CD4-positive, alpha-beta T cell treated with Interleukin-6 at 100 ng/mL for 8 hours (primary cell): ENCODE measurements around the gene ANKRD44.

Source experiments
- DNase-seq: peaks from one replicate; pipeline ENCODE4 v3.0.0-alpha.2; 2020; ENCODE audit warnings: mixed read lengths, low spot score

Gene ANKRD44

DNA sequence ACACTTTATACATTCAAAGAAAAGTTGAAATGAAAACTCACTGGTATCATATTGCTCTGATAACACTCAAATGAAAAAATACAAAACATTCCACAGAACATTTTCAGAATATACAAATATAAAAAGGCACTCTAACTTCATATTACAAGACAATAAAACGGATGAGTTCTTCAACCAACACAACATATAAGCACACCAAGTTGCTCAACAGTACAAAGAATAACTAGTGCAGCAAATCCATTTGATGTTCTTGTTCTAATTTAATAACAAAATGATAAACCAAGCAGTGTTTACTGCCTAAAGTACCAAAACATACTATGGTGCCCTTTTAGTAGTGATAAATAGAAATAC is 323.3 kb downstream of the ANKRD44 start:
- no peak for DNase-seq

DNA sequence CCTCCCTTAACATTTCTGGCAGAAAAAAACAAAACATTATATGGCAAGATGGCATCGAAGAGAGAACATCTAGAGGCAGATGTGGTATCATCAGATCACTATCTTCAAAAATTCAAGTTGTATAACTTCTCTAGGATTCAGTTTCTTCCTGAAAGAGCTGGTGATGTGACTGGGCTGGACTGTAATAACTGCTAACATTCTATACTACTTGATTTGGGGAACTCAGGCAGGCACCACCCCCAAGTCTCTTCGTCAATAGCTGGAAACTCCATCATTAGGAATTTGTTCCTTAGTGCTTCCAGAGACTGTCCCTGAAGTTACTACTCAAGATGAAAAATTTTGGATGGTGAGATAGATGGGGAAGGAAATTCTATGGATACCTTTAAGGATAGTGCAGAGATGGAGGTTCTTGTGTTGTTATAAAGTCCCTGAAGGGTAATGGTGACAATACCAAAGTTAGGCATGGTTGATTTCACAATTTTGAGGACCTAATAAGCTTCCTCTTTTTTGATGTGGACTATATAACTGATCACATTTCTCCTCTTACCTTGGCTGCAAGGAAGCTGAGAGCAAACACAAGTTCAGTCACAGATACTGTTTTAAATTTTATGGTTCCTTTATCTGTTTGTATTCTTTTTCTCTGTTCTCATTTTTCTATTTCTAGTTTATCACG is 324.9 kb downstream of the ANKRD44 start:
- DNase-seq, result no peak

DNA sequence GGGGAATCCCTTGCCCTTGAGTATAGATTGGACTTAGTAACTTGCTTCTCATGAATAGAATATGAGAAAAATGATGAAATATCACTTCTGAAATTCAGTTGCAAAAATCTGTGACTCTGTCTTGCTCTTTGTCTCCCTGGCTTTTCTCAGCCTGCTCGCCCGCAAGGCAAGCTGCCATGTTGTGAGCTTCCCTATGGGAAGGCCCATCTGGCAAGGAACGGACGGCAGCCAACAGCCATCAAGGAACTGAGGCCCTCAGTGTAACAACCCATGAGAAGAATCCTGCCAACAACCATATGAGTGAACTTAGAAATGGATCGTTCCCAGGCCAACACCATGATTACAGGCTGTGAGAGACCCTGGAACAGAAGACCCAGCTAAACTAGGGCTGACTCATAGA is 325.7 kb downstream of the ANKRD44 start:
- no peak for DNase-seq

- DNase-seq, result no peak
These were observed 326.6 kb downstream of the ANKRD44 start for GRCh38 chr2:196983934-196984333.

DNA sequence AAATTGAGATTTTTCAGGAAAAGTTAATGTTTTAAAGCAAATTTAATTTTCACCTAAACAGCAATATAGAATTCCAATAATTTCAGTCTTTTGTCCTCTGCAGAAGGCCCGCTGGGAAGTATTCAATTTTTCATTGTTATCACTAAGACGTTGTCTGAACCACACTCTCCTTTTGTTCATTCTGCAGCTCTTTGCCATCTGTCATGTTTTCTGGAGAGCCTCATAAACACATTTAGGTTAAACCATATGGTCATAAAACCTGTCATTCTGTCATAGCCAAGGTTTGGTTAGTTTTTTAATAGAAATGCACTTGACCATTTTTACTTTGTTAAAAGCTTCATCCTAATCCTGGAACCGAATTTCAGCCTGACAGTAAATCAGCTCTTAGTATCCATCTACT is 330.1 kb downstream of the ANKRD44 start:
- no peak for DNase-seq

DNA sequence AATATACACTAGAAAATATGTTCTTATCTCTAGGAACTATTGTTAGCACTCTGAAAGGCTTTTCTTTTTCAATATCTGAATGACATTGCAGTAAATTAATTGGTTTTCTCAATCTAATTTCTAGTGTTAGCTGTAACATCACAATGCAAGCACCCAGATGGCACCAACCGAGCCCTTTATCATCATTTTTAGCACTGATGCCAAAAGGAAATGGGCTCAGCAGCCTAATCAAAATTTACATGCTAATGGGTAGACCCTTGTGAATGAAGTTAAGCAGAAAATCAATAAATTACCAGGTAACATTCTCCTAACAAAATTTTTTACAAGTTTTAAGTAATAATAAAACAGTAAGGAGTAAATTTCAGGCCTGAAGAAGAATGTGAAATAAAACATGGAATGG is 330.6 kb downstream of the ANKRD44 start:
- no peak for DNase-seq

- DNase-seq, result no peak
These were observed 333.1 kb downstream of the ANKRD44 start for GRCh38 chr2:196977507-196977906.

- DNase-seq, result no peak
These were observed 335.6 kb downstream of the ANKRD44 start for GRCh38 chr2:196974970-196975369.

DNA sequence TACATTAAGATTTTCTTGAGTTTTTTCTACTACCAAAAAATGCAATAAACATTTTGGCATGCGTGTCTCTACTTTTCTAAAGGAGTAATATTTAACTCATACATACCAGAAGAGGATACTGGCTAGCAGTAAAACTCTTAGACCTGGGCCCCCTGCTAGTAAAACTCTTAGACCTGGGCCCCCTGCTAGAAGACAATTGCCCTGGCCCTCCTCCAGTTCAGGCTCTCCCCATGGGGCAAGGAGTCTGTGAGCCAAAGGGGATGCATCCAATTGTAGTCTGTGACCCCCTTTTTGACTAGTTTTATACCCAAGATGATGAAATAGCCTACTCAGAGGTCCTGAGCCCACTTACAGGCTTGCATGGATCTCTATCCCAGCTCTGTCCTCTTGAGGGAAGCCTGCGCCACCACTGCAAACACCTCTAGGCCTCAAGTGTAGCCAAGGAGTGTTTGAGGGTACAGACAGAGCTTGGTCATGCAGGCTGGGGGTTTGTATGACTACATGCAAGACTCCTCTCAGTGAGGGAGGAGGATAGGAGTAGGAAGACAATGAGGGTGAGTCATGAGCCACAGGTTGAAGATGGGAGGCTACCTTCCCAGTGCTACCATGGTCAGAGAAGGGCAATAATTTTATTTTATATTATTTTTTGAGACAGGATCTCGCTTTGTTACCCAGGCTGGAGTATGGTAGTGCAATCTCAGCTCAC is 338.9 kb downstream of the ANKRD44 start:
- DNase-seq, result no peak

DNA sequence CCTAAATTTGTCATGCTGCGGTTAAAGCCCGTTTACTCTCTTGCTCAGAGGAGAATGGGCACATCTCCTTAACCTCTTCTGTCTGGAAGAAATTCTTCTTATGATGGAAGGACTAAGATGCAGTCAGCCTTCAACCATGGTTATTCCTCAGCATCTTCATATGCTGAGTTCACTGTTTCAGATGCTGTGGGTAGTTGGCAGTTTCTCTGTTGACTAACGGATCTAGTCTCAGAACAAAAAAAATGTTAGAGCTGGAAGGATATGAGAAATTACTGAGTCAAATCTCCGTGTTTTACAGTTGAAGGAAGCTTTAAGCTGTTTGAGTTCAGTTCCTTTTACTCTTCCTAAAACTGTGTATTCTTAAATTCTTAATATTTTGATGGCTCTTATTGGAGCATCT is 340.5 kb downstream of the ANKRD44 start:
- DNase-seq, result no peak

GRCh38 chr2:196968516-196968915 is 342.1 kb downstream of the ANKRD44 start:
- DNase-seq, result no peak

- DNase-seq, result no peak
These were observed 342.8 kb downstream of the ANKRD44 start for GRCh38 chr2:196967775-196968174.

DNA sequence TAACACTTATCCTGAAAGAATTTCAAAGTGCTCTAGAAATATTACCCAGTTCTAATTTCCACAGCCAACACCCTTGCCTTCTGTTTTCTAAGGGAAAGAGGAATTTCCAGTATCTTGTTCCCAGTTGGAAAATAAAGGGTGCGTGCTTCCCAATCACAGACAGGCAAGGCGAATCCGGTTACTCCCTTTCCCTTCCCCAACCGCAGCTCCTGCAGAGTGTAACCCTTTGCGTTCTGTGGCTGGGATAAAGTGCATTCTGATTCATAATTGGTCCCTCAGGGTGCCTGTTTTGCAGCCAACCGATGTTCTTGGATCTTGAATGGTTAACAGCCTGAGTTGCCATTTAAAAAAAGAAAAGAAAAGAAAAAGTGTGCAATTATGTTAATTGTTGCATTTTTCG is 343.5 kb downstream of the ANKRD44 start:
- no peak for DNase-seq

GRCh38 chr2:196966061-196966460 is 344.5 kb downstream of the ANKRD44 start:
- no peak for DNase-seq

- DNase-seq, result no peak
These were observed 344.9 kb downstream of the ANKRD44 start for GRCh38 chr2:196965651-196966050.

- no peak for DNase-seq
These were observed 346.6 kb downstream of the ANKRD44 start for GRCh38 chr2:196963961-196964360.

DNA sequence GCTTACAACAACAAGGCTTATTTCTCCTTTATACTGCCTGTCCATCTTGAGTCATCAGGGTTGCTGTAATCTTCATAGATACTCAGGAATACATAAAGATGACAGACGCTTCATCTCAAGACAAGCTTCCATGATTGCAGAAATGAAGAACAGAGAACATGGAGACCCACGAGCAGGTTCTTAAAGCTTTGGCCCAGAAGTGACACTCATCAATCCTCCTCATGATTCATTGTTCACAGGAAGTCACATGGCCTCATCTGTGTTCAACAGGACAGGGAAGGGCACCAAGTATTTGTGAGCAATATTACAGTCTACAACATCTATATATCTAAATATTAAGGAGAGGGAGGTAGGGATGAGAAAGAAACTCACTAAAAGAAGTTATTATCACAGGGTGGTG is 347.5 kb downstream of the ANKRD44 start:
- DNase-seq, result no peak

DNA sequence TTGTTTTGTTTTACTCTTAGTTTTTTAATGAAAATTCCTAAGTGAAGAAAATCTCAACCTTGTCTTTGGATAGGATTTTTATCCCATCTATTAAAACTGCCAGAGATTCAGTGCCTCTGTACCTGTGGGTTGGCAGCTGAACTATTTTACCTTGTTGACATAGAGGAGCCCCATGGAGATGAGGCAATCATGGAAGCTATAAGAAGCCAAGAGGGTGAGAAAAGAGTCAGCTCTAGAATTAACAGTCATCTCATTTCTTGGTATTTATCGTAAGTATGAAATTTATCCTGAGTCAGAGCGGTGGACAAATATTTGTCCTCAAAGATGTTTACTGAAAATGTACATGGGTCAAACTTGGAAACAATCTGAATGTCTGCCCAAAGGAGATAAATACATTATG is 348.3 kb downstream of the ANKRD44 start:
- no peak for DNase-seq

- no peak for DNase-seq
These were observed 348.7 kb downstream of the ANKRD44 start for GRCh38 chr2:196961889-196962288.

GRCh38 chr2:196959734-196960338 is 350.7 kb downstream of the ANKRD44 start:
- DNase-seq, result no peak

DNA sequence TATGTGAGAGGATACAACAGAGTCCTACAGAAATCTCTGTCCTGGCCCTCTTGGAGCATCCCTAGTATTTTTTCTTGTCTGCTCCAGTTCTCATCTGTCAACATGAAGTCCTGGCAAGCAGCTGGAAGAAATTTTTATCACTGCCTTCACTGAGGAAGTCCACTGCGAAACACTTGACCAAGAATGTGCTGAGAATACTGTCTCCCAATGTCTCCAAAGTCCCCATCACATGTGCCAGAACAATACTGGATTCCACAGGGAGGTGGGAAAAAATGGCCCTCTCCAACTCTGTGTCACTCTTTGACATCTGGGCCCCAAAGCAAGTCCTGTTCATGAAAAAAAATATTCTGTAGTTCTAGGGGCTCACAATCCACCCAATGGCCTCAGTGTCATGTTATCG is 351.3 kb downstream of the ANKRD44 start:
- DNase-seq, result no peak

- DNase-seq, result no peak
These were observed 352.6 kb downstream of the ANKRD44 start for GRCh38 chr2:196957881-196958525.

- no peak for DNase-seq
These were observed 353.1 kb downstream of the ANKRD44 start for GRCh38 chr2:196957442-196957841.
